Activated CD8-positive, alpha-beta memory T cell treated with anti-CD3 and anti-CD28 coated beads for 1 hour (primary cell): ENCODE data around the gene ALPL.

Experiments
- DNase-seq, 2 donors: peaks; one replicate each; pipeline ENCODE4 v3.0.0-alpha.2; 2020; ENCODE audit warnings: low read depth in 1 of 2; ENCODE audit errors: extremely low read depth in 1 of 2

The ALPL gene

GRCh38 chr1:21574466-21575151, 65.4 kb downstream of the ALPL start:
- no peak for DNase-seq

DNA sequence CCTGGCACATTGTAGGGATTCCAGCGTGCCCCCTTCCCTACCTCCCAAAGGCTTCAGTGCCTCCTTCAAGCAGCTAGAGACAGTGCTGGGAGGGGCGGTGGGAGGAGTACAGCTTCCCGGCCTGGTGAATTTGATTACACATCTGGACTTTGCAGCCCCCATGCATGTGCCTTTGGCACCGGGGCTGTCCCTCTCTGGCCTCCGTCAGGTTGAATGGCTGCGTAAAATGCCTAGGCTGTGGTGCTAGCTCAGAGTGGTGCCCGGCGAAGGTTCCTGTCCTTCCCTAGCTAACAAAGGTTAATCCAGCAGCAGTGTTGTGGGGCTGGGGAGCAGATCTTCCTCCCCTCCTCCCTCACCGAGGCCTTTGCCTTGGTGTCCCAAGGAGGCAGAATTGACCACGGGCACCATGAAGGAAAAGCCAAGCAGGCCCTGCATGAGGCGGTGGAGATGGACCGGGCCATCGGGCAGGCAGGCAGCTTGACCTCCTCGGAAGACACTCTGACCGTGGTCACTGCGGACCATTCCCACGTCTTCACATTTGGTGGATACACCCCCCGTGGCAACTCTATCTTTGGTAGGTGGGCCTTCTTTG, 66.2 kb downstream of the ALPL start:
- no peak for DNase-seq

GRCh38 chr1:21576031-21576797, 67.0 kb downstream of the ALPL start:
- DNase-seq: no peak

DNA sequence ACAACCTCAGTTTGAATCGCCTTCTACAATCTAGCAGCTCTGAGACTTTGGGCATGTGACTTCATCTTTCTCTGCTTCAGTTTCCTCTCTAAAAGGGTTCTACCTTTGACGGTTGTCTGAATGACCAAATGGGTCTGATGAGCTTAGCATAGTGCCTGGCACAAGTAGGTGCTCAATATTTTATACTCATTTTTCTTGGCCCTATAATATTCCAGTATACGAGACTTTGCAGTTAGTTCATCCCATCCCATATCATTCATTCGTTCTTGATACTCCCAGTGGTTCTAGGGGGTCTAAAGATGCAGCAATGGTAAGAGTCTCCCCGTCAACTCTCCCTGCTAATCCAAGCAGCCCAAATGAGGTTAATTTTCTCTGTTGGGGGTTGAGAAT, 67.6 kb downstream of the ALPL start:
- DNase-seq: no peak

DNA sequence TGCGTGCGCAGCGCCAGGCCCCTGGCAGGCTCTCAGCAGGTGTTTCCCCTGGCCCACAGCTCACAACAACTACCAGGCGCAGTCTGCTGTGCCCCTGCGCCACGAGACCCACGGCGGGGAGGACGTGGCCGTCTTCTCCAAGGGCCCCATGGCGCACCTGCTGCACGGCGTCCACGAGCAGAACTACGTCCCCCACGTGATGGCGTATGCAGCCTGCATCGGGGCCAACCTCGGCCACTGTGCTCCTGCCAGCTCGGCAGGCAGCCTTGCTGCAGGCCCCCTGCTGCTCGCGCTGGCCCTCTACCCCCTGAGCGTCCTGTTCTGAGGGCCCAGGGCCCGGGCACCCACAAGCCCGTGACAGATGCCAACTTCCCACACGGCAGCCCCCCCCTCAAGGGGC, 68.1 kb downstream of the ALPL start:
- DNase-seq: no peak

GRCh38 chr1:21577933-21578332, 68.7 kb downstream of the ALPL start:
- no peak for DNase-seq

GRCh38 chr1:21579791-21580190, 70.6 kb downstream of the ALPL start:
- no peak for DNase-seq

GRCh38 chr1:21584096-21584495, 74.9 kb downstream of the ALPL start:
- no peak for DNase-seq

DNA sequence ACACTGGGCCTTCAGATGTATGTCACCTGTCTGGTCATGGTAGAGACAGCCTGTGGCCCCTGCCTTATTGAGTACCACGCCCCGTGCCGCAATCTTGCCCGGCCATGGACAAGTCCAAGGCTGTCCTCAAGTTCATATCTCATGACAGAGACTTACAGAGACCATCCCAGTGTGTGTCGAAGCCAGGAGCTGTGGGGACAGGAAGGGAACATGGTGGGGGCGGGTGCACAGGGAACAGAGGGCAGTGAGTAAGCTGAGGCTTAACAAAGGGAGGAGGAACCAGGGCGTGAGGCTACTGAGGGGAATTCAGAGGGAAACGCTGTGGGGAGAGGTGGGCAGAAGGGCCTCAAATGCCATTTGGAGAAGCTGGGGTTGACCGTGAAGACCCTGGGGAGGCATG, 75.8 kb downstream of the ALPL start:
- DNase-seq: no peak

DNA sequence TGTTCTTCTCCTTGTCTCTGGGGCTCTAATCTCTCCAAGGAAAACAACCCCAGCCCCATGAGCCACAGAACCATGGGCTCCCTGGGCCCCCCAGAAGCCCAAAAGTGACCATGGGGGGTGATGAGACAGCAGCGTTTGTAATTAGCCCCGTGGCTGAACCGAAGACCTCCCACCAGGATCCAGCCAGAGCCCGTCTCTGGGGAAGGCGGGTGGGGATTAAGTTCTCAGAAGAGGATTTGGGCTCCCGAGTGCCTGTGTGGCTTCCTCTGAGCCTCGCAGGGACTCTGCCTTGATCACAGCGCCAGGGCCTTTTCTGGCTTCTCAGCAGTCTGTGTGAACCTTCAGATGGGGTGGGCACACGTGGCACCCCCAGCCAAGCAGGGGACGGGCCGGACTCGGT, 77.0 kb downstream of the ALPL start:
- DNase-seq: no peak

GRCh38 chr1:21586846-21587601, 77.8 kb downstream of the ALPL start:
- DNase-seq: no peak

- DNase-seq: no peak
These were observed 78.4 kb downstream of the ALPL start for GRCh38 chr1:21587602-21587953.

DNA sequence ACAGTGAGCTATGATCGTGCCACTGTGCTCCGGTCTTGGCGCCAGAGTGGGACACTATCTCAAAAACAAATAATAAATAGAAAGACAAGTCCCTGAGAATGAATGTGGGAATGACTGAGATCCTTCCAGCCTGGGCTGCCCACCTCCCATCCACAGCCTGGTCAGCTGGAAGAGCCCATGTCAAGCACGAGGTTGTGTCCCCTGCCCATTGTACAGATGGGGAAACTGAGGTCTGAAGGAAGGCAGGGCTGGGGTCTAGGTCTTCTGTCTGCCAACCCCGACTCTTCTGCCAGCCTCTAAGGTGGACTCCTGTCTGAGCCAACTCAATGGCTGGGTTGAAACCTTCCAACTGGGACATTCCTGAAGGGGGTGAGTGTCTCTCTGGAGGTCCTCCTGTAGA, 80.4 kb downstream of the ALPL start:
- no peak for DNase-seq

DNA sequence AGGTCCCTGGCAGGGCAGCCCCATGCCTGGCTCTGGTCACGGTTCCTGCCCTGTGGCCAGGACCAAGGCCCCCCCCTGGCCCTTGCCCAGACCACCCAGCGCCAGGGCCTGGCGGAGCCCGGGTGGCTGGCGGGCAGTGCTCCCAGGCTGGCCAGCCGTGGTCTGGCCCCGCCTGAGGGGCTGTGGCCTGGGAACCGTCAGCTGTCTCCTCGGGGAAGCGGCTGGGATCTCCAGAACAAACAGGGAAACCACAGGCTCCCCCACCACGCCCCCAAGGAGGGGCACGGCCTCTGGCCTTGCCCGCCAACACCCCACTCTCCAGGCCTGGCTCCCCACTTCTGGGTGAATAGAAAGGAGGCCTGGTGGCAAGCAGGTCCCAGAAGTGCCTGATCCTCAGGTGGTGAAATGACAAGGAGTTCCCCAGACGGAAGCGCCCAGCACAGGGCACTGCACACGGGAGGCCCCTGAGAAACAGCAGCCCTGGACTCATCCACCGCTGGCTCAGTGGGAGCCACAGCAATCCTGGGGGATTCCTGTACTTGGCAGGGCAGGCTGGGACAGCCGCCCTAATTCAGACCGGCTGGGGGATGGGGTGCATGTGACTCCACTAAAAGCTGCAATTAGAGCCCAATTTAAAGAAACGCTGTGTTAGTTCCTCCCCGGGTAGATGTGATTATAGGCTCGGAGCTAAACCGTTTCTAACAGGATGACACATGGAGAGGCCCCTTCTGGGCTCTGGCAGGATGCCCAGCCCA, 81.1 kb downstream of the ALPL start:
- DNase-seq: no peak

DNA sequence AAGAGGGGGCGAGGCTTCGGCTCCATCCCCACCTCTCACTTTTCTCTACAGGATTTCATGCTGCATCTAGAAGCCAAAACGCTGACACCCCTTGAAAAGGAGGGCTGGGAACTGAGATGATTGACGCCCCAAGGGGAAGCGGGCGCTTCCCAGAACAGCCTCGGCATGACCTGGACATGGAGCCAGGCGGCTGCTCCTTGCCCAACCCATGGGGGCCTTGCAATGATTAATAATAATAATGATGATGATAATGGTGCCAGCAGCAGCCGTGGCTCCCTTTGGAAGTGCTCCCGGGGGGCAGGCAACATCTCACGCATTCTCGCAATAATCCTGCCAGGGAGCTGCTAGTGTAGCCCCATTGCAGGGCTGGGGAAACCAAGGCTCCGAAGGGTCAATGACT, 81.7 kb downstream of the ALPL start:
- no peak for DNase-seq

- no peak for DNase-seq
These were observed 83.1 kb downstream of the ALPL start for GRCh38 chr1:21592086-21592865.

DNA sequence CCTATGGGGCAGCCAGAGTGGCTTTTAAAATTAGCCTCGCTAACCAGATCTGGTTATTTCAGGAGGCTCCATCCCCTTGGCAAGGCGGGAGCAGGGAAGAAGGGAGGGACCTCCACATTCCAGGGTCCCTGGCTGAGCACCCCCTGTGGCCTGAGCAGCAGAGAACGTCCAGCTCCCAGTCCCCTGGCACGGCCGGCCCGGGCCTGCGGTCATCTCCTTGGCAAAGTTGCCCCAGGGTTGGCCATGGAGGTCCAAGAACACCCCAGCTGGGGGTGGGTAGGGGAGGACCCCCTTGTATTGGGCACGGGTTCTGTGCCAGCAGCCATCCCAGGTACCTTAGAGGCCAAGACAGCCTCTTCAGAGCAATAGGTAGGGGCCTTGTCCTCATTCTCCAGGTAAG, 84.0 kb downstream of the ALPL start:
- no peak for DNase-seq

GRCh38 chr1:21594501-21594900, 85.3 kb downstream of the ALPL start:
- no peak for DNase-seq

- no peak for DNase-seq
These were observed 86.0 kb downstream of the ALPL start for GRCh38 chr1:21594935-21595897.
